GM19463 (cell line): ENCODE data around the gene LARGE1.

Experiments used
- ATAC-seq: cut with Tn5 transposase; IDR thresholded peaks from one replicate; pipeline ENCODE4 v1.9.1; 2021; ENCODE audit warnings: mild to moderate bottlenecking, moderate library complexity; ENCODE audit not compliant: unreplicated experiment

Gene LARGE1

DNA sequence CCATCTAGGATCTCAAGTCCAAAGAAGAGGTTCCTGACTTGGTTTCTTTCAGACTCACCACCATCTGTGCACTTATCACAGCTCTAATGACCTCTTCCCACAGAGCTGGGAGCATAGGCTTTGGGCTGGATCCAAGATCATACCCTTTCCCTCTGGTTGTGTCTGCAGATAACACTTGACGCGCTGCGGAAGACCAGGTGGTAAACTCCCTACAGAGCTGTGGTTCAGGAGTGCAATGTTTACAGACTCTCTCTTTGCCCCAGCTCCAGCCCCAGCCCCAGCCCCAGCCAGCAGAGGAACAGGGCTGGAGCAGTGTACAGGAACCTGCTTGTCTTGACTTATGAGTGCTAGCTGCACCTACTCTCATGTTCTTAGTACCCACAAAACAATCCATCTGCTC, 587.7 kb downstream of the LARGE1 start:
- ATAC-seq: no peak

DNA sequence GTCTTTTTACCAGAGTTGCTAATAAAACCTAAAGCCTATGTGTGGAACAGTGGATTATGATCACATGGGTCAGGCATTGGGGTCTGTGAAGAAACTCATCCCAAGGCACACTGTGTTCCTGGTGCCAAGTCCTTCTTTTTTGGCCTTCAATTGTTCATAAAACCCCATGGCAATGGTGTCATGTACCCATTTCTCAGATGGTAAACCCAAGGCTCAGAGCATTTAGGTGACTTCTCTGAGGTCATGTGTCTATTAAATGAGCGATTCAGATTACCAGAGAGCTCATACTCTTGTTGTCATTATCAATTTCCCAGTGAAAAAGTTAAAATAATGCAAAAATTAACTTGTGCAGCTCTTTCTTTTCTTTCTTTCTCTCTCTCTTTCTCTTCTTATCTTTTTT, 589.3 kb downstream of the LARGE1 start:
- ATAC-seq: no peak

DNA sequence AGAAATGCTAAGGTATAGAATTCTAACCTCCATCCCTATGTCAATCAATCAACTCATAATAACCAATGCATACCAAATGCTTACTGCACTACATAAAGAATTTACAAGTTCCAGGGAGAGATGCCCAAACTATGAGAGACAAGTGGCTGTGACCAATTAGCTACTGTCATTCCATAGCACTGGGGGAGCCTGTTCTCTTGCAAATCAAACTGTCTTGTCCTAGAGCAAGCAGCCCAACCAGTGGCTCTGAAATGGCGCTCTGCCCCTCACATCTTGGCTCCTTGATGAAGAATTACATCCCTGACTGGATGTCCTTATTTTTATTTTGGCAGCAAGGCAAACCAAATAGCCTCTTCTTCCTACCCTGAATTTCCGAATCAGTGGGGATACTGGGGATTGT, 589.7 kb downstream of the LARGE1 start:
- ATAC-seq: no peak

DNA sequence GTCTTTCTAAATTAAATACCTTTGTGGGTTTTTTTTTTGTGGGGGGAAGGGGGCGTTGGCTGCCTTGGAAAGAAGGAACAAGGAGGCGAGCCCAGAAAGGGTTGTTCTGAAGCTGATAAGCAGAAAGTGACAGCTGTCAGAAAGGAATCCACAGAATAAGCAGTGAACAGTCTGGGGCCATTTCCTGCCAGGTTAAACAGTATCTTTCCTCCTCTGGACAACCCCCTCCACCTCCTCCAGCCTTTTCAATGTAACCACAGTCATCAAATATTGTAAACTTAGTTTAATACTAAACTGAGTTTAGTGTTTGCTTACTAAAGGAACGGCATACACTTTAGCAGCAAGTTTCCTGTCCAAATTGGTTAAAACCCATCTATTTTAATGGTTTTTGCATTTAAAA, 590.9 kb downstream of the LARGE1 start:
- ATAC-seq: no peak

DNA sequence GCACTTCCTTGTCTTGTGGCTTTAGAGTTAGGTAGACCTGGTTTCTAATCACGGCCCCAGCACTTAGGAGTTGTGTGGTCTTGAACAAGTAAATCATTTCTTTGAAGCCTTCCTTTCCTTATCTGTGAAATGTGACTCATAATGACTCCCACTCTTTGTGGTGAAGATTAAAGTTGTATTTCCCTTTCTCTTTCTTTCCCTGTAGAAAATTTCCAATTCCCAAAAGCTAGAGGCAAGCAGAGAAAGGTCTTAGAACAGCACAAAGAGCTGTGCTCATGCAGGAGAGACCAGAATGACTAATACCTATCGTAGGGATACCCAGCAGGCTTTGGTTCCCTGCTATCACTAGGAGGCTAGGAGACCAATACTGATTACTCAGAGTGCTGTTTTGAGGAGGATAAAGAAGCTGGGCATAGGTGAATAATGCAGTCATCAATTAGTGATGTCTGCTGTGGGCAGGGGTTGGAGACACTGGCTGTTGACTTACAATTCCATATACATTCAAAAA, 591.4 kb downstream of the LARGE1 start:
- ATAC-seq: no peak

DNA sequence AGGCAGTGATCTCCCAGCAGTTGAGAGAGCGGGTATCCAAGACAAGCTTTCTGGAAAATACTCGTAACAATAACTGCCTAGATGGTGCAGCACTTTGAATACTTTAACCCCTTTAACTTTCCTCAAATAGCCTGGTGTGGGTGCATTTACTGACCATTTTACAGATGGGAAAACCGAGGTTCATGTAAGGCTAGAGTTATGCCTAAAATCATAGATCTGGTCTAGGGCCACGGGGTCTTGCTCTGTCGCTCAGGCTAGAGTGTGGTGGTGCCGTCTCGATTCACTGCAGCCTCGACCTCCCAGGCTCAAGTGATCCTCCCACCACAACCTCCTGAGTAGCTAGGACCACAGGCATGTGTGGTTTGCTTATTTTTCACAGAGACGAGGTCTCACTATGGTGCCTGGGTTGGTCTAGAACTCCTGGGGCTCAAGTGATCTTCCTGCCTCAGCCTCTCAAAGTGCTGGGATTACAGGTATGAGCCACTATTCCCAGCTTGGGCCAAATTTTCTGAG, 592.9 kb downstream of the LARGE1 start:
- ATAC-seq: no peak

DNA sequence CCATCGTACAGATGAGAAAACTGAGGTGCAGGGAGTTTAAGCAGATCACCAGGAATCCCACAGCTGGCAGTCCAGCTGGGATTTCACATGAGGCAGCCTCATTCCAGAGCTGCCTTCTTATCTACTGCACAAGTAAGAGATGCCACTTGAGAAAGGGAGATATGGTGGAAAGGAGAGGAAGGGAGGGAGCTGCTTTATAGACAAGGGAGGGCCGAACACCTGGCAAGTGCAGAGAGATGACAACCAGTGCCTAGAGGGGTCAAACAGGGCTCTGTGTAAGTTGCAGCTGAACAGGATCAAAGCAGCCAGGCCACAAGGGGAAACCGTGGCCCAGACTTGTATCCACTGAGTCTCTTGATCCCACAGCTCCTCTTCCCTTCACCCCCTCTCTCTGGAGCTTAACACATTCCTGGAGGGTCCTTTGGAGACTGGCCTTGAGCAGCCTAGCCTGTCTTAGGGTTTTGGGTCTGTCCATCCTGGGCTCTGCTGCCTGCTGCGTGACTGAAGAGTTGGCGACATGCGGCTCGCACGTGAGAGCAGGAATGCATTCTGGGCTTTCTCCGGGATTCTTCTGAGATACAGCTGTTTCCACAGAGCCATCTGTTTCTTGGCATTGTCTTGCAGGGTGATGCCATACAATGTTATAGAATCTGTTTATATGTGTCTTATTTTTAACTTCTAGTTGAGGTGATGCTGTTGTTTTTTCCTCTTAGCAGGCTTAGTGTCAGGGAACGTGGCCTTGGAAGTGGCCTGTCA, 593.6 kb downstream of the LARGE1 start:
- ATAC-seq: no peak

DNA sequence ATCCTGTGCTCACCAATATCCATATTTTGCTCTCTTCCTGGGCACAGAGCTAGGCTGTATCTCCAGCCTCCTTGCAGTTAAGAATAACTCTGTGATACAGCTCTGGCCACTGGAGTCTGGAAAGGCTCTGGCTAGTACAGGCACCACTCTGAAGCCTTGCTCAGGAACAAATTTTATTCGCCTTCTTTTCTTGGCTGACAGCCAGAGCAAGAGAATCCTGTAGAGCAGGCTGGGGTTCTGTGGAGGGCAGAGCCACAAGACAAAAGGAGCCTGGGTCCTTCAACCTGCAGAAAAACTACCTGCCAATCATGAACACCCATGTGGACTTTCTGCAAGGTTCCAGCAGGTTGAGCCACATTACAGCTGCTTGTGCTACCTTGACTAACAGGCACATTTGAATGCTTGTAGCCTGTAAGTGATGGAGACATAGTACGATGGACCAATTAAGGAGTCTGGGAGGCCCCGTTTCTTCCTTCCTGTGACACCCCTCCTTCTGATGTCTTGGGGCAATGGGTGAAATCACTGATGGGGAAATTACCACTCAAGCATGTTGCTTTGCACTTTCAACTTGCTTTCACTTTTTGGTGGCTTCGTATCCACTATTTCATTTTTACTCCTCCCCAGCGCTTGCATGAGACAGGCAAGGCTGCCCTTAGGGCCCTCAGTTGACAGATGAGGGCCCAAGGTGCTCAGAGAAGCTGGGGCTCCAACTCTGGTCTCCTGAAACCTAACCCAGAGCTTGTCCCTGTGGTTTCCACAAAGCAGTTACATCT, 594.9 kb downstream of the LARGE1 start:
- ATAC-seq: peak; percentile 52

DNA sequence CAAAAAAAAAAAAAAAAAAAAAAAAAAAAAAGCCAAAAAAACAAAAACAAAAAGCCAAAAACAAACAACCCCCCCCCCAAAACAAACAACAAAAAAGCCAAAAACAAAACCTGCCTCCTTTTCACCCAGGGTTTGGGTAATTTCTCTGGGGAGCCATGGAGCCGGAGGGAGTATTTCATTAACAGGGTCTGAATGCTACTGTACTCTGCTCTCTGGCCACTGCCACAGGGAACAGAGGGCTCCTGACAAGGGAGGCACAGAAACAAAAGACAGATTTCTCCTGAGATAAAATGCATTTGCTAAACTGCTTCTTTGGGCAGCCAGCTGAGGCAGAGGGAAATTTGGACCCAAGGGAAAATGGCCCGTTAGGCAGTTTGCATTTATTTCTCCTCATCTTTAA, 596.0 kb downstream of the LARGE1 start:
- ATAC-seq: no peak

DNA sequence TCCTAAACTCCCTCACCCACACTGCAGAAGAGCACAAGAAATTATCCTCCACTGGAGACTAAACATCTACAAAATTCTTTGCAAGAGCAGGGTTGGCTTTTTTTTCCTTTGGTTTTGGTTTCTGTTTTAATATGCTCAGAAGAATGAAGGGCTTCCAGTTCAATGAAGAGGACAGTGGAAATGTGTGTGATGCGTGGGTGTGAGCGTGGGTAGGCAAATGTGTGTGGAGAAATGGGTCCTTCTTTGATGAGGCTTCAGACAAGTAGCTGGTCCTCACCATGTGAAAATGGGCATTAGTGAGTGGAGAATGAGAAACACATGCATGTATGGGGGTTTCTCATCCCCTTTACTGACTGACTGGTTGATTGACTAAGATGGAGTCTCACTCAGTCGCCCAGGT, 598.8 kb downstream of the LARGE1 start:
- ATAC-seq: no peak

DNA sequence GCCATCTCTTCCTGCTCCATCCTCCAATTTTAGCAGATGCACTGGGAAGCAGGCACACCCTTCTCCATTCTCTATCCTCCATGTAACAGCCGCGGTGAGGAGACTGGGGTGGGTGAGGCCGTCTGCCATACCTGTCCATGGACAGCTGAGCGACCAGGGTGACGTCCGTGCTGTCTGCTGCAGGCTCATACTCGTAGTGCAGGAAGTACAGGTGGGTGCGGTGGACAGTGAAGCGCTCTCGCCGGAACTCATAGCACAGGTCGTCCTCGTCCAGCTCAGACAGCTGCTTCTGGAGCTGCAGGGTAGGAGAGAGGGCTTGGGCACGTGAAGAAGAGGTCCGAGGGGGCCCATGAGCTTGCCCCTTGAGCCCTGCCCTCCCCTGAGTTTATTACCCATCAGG, 604.3 kb downstream of the LARGE1 start:
- ATAC-seq: no peak

DNA sequence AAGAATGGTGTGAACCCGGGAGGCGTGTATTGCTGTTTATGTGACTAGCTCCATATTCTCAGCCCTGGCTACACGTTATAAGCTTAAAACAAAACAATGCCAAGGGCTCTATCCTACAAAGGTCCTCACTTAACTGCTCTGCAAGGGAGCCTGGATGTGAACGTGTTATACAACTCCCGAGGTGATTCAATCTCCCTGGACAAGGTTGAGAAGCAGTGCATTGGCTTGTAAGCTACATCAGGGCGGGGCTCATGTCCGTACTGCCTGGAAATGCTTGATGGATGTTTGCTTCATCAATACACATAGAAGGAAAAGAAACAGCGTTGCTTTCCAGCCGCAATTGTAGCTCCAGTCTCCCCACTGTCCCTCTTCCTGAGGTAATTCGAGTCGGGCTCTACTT, 605.2 kb downstream of the LARGE1 start:
- ATAC-seq: no peak

DNA sequence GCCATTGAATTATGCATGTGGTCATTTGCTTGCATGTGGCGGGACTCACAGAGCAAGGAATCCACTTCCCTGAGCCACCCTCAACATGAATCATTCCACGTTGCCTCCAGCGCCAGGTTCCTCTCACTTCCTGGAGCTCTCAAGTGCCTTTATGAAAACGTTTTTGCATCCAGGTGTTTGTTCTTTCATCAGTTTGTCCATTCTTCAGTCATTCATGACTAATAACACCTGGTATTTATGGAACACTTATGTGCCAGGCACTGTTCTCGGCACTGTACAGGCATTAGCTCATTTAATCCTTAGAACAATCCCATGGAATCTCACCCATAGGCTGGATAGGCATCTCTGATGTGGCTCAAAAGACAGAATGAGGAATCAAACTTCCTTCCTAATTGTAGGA, 606.0 kb downstream of the LARGE1 start:
- no peak for ATAC-seq

DNA sequence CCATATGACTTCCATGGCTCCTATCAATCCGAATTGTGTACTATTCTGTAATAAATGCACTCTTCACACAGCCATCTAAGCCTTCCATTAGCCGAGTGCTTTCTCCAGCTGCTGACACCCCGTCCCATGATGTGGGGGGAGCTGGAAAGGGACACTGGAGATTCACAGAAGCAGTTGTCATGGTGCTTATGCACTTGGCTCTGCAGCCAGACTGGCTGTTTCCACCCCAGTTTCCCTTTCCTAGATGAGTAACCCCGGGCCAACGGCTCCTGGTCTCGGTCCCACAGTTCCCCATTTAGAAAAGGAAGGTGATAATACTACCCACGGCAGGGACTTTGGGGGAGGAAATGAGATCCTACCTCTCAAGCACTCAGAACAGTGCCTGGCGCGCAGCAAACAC, 617.2 kb downstream of the LARGE1 start:
- ATAC-seq: no peak

DNA sequence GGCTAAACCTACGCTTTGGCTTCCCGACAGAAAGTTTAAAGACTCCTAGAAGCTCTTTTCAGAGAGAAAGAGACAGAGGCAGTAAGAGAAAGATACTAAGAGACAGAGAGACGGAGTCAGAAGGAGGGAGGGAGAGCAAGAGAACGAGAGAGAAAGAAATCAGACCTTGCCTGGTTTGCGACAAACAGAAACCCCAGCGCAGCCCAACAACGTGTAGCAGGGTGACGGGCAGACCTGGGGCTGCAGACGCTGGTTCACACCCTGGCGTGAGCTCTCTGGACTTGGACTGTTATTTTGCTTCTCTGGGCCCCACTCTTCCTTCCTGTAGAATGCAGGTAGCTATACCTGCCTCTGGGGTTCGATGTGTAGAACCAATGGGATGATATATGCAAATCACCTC, 617.7 kb downstream of the LARGE1 start:
- ATAC-seq: no peak

DNA sequence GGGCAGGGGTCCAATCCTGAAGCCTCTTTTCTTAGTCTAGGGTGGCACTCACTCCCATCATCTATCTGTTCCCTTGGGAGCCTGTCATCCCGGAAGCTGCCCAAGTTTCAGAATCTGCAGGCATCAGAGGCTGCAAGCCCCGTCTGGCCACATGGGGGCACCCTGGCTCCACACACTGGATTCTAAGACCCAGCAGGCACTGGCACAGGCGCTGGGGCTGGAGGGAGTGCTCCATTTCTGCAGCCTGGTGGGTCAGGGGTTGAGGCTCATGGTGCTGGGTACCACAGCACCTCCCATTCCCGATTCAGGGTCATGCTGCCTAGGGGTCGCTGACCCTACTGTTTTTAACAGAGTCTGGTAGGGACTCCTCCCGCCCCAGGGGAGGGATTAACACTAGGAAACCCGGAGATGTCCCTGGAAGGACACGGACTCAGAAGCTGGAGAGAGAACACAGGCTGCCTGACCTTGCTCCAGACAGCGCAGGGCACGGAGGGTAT, 618.2 kb downstream of the LARGE1 start:
- ATAC-seq: peak; percentile 48

DNA sequence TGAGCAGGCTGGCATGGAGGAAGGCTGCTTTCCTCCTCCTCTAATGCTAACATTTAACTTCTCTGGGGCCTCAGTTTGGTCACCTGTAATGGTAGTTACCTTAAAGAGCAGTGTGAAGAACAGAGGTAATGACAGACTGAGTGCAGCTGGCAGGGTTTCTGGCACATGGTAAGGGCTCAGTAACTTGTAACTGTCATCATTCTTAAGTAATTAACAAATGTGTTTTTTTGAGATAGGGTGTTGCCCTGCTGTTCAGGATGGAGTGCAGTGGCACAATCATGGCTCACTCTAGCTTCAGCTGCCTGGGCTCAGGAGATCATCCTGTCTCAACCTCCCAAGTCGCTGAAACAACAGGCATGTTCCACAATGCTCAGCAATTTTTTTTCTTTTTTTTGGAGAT, 620.1 kb downstream of the LARGE1 start:
- no peak for ATAC-seq

DNA sequence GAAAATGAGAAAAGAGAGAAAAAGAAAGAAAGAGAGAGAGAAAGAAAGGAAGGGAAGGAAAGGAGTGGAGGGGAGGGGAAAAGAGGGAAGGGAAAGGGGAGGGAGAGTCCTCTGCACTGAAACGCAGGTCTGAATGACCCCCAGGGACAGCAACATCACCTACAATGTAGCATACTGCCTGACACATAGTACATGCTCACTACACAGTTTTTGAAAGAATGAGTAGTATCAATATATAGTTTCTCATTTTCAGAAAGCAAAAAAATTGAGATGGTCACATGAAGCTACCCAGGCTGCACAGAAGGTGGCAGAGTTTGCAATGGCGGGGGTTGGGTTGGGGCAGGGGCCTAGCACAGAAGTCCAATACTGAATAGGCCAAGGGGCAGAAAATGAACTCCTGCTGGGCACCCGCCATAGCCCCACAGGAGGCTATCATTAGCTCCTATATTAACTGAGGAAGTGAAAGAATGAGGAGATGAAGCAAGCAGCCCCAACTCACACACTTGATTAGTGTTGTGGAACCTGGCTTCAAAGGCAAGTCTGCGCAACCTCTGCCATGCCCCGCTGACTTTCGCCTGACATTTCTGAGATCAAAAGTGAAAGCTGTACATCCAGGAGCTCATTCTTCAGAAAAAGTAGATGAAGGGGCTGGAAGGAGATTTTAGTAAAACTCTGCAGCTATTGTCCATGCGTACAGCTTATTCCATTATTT, 620.9 kb downstream of the LARGE1 start:
- peak; percentile 86 for ATAC-seq

DNA sequence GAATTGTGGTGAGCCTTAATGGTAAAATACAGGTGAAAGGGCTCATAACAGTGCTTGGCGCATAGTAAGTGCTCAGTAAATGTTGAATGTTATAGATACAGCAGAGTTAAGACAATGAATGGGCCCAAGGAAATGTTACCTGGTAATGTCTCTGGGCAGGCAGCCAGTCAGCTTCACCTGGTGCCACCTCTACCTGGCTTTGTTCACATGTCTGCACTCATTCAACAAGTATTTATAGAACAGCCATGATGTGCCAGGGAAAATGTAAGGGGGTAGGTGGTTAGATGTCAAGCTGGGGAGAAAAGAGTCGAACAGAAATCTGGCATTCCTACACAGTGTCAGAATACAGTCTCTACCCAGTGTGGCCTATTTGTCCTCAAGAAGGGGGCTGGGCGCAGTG, 623.3 kb downstream of the LARGE1 start:
- no peak for ATAC-seq

DNA sequence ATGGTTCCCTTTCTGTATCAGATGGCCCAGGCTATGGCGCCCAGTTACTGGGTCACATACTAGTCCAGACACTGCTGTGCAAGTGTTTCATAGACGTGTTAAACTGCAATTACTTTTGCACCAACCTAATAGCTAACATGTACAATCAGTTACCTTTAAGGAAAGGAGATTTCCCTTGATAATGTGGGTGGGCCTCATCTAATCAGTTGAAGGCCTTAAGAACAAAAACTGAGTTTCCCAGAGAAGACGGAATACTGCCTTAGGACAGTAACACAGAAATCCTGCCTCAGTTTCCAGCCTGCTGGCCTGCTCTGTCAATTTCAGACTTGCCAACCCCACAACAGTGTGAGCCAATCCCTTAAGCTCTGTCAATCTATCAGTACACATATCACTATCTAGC, 632.2 kb downstream of the LARGE1 start:
- ATAC-seq: no peak

DNA sequence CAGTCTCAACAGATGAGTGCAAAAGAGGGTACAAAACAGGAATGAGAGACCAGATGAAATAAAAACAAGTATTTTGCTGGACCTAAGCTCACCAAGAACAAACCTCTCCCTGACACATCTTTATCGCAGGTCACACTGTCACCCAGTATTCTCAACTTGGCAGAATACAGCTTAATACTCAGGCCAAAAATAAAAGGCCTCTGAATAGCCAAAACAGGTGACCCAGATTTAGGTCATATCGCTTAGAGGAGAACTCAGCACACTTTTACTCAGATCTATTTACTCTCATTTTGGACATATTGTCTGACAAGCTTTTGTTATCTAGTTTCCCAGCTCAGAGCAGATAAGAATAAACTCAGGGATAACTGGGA, 645.2 kb downstream of the LARGE1 start:
- ATAC-seq: no peak
